DMS 273 treated with DMSO at 0.1 percent for 48 hours (cell line): ENCODE measurements around the gene HOXB1.

Experiments used
- DNase-seq: peaks from one replicate; lab custom pipeline; 2025; lab: John Stamatoyannopoulos, UW

HOXB1 gene

GRCh38 chr17:48530887-48531272, at the start of gene HOXB1:
Gene HOXB1 (minus strand): TSS chr17:48531011. CDS start chr17:48530904, 107 bp downstream.
- DNase-seq = no peak

- no peak for DNase-seq
Measured at GRCh38 chr17:48579760-48580554, 49.1 kb upstream of the HOXB1 start.

GRCh38 chr17:48579471-48579759, 48.6 kb upstream of the HOXB1 start:
- no peak for DNase-seq

GRCh38 chr17:48578616-48579470, 48.0 kb upstream of the HOXB1 start:
- no peak for DNase-seq

GRCh38 chr17:48577946-48578615, 47.3 kb upstream of the HOXB1 start, which contains the start of gene HOXB4:
Gene HOXB4 (minus strand): TSS chr17:48578350. CDS start chr17:48578319, 31 bp downstream.
- DNase-seq = no peak

GRCh38 chr17:48577330-48577945, 46.6 kb upstream of the HOXB1 start:
- DNase-seq = no peak

- no peak for DNase-seq
Measured at GRCh38 chr17:48576479-48577309, 45.9 kb upstream of the HOXB1 start.

- DNase-seq = no peak
Measured at GRCh38 chr17:48575673-48576478, 45.1 kb upstream of the HOXB1 start.

- no peak for DNase-seq
Measured at GRCh38 chr17:48575066-48575582, 44.3 kb upstream of the HOXB1 start.

- DNase-seq = no peak
Measured at GRCh38 chr17:48574505-48575065, 43.8 kb upstream of the HOXB1 start.

GRCh38 chr17:48571826-48572417, 41.1 kb upstream of the HOXB1 start:
- no peak for DNase-seq

- no peak for DNase-seq
Measured at GRCh38 chr17:48571024-48571818, 40.4 kb upstream of the HOXB1 start.

- DNase-seq = no peak
Measured at GRCh38 chr17:48570325-48571023, 39.7 kb upstream of the HOXB1 start.

- no peak for DNase-seq
Measured at GRCh38 chr17:48569674-48570324, 39.0 kb upstream of the HOXB1 start.

- no peak for DNase-seq
Measured at GRCh38 chr17:48569240-48569582, 38.4 kb upstream of the HOXB1 start.

GRCh38 chr17:48568499-48569239, 37.9 kb upstream of the HOXB1 start:
- no peak for DNase-seq
